Common myeloid progenitor, CD34-positive (primary cell): ENCODE measurements around the gene DNMT1.

Source experiments
- CTCF ChIA-PET: fragments of 350-600 bp; sonication (Branson Sonifier 250); formaldehyde crosslinking; loops from one replicate; lab custom pipeline; 2021; ENCODE audit warnings: antibody characterized with exemption; lab: Charles Lee
- POLR2A ChIA-PET: fragments of 350-600 bp; sonication (Branson Sonifier 250); formaldehyde crosslinking; loops from one replicate; lab custom pipeline; 2021; ENCODE audit warnings: antibody characterized with exemption; lab: Charles Lee
- DNase-seq, 3 donors: peaks; one replicate each; pipeline versions ENCODE4 v3.0.0 to v3.0.0-alpha.2; 2013
- H3K27ac ChIP-seq, 2 experiments: 1 replicate in 1 of 2; 2 replicates in 1 of 2; pipeline ENCODE4 v1.7.0; 2013; ENCODE audit warnings: inconsistent platforms in 2 of 2, low read length in 2 of 2, mild to moderate bottlenecking in 2 of 2, low read depth in 1 of 2, moderate library complexity in 1 of 2; ENCODE audit not compliant: severe bottlenecking in 2 of 2, insufficient read depth in 1 of 2, poor library complexity in 1 of 2
- H3K27me3 ChIP-seq, 5 experiments: replicated peaks in 2 of 5; 1 replicate in 3 of 5; 2 replicates in 2 of 5; pipeline versions ENCODE4 v1.6.1 to v1.7.0; 2013; ENCODE audit warnings: low read length in 4 of 5, mild to moderate bottlenecking in 2 of 5, moderate library complexity in 2 of 5, inconsistent platforms in 1 of 5; ENCODE audit not compliant: insufficient read depth in 5 of 5, control insufficient read depth in 4 of 5
- H3K36me3 ChIP-seq, 4 experiments: 1 replicate in 2 of 4; 2 replicates in 2 of 4; pipeline versions ENCODE4 v1.6.1 to v1.7.0; 2013; ENCODE audit warnings: low read length in 3 of 4, control low read depth in 1 of 4, mild to moderate bottlenecking in 1 of 4; ENCODE audit not compliant: control insufficient read depth in 4 of 4, insufficient read depth in 4 of 4
- H3K4me1 ChIP-seq, 4 experiments: 1 replicate in 3 of 4; 2 replicates in 1 of 4; pipeline versions ENCODE4 v1.6.1 to v1.7.1; 2013; ENCODE audit warnings: low read length in 3 of 4, mild to moderate bottlenecking in 3 of 4, control low read depth in 1 of 4, inconsistent platforms in 1 of 4, moderate library complexity in 1 of 4; ENCODE audit not compliant: control insufficient read depth in 4 of 4, insufficient read depth in 4 of 4; ENCODE audit errors: control extremely low read depth in 1 of 4
- H3K4me3 ChIP-seq, 7 experiments: 1 replicate in 4 of 7; 2 replicates in 3 of 7; pipeline versions ENCODE4 v1.5.1 to v1.7.0; 2013; ENCODE audit warnings: mild to moderate bottlenecking in 7 of 7, low read length in 6 of 7, moderate library complexity in 6 of 7, inconsistent platforms in 2 of 7, low read depth in 2 of 7, control low read depth in 1 of 7; ENCODE audit not compliant: insufficient read depth in 4 of 7, control insufficient read depth in 1 of 7; ENCODE audit errors: extremely low read depth in 1 of 7
- H3K9me3 ChIP-seq, 5 experiments: 1 replicate in 4 of 5; 2 replicates in 1 of 5; pipeline versions ENCODE4 v1.6.1 to v1.7.1; 2013; ENCODE audit warnings: low read length in 4 of 5, mild to moderate bottlenecking in 2 of 5, inconsistent platforms in 1 of 5, low read depth in 1 of 5, moderate library complexity in 1 of 5; ENCODE audit not compliant: control insufficient read depth in 4 of 5, insufficient read depth in 2 of 5; ENCODE audit errors: control extremely low read depth in 1 of 5
- WGBS: methylation state at CpG from one replicate; pipeline ENCODE4 v1.1.5; 2013; ENCODE audit not compliant: insufficient coverage; 5-methylcytosine and 5-hydroxymethylcytosine counted together

DNMT1 gene

GRCh38 chr19:10146142-10146541 lies 48.6 kb downstream of the DNMT1 start:
- no peaks in the 10 kb centered on the region for H3K9me3 ChIP-seq
- WGBS: over 99% methylated on average over 14 of the region's 14 CpGs
- no peak overlapping the region for H3K27ac ChIP-seq
- ChIA-PET CTCF (interaction anchor here (0.9 kb wide), 1 partner anchor 104 kb away, joined by 4 read pairs; no protein-coding TSS in a partner anchor), POLR2A (no interaction called here)
- DNase-seq: no peak
- peaks cover 18 to 90% (median 80%) of the 10 kb centered on the region in 4 experiments for H3K36me3 ChIP-seq
- no peaks in the 10 kb centered on the region for H3K4me1 ChIP-seq
- no peaks in the 10 kb centered on the region for H3K27me3 ChIP-seq
- no peak overlapping the region for H3K4me3 ChIP-seq

DNA sequence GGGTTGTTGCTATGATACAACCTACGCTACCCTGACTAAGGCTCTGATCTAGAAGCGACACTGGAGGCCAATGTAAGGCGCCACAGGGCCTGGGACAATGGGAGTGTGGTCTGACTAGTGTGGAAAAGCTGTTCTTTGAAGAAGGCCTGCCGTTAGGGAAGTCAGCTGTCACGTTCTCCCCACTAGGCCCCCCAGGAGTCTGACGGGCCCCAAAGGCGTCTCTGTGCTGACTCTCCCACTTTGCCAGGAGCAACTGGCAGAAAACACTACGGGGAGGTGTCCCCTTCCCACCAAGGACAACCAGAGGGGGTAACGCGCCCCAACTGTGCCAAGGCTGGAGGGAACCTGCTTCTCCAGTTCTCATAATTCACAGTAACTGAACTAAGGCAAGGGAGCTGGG lies 49.7 kb downstream of the DNMT1 start:
- H3K27ac ChIP-seq: no peak overlapping the region
- H3K36me3 ChIP-seq: peaks cover 17 to 88% (median 77%) of the 10 kb centered on the region in 4 experiments
- no peaks in the 10 kb centered on the region for H3K27me3 ChIP-seq
- no peaks in the 10 kb centered on the region for H3K9me3 ChIP-seq
- no peaks in the 10 kb centered on the region for H3K4me1 ChIP-seq
- no peak overlapping the region for H3K4me3 ChIP-seq
- CTCF ChIA-PET: no interaction called here
- no peak for DNase-seq
- WGBS: 97% methylated on average over 9 of the region's 10 CpGs
- POLR2A ChIA-PET: no interaction called here

GRCh38 chr19:10144361-10144760 lies 50.4 kb downstream of the DNMT1 start:
- H3K4me3 ChIP-seq: no peak overlapping the region
- no peaks in the 10 kb centered on the region for H3K27me3 ChIP-seq
- ChIA-PET CTCF (no interaction called here), POLR2A (interaction anchor here (0.6 kb wide), 1 partner anchor 19 kb away, joined by 3 read pairs; no protein-coding TSS in a partner anchor)
- H3K4me1 ChIP-seq: no peaks in the 10 kb centered on the region
- WGBS: 90% methylated on average over 10 of the region's 10 CpGs
- DNase-seq: no peak
- no peak overlapping the region for H3K27ac ChIP-seq
- H3K36me3 ChIP-seq: peaks cover 12 to 88% (median 76%) of the 10 kb centered on the region in 4 experiments
- H3K9me3 ChIP-seq: no peaks in the 10 kb centered on the region

GRCh38 chr19:10143681-10144080 lies 51.1 kb downstream of the DNMT1 start:
- WGBS: 93% methylated on average over 11 of the region's 11 CpGs
- no peak overlapping the region for H3K4me3 ChIP-seq
- ChIA-PET CTCF (interaction anchor here (1.0 to 2.2 kb wide), 3 partner anchors 10 to 213 kb away, joined by 3 to 7 read pairs (median 4); no protein-coding TSS in a partner anchor), POLR2A (no interaction called here)
- H3K36me3 ChIP-seq: peaks cover 11 to 90% (median 78%) of the 10 kb centered on the region in 4 experiments
- H3K27me3 ChIP-seq: no peaks in the 10 kb centered on the region
- no peaks in the 10 kb centered on the region for H3K4me1 ChIP-seq
- H3K27ac ChIP-seq: no peak overlapping the region
- no peaks in the 10 kb centered on the region for H3K9me3 ChIP-seq
- no peak for DNase-seq

DNA sequence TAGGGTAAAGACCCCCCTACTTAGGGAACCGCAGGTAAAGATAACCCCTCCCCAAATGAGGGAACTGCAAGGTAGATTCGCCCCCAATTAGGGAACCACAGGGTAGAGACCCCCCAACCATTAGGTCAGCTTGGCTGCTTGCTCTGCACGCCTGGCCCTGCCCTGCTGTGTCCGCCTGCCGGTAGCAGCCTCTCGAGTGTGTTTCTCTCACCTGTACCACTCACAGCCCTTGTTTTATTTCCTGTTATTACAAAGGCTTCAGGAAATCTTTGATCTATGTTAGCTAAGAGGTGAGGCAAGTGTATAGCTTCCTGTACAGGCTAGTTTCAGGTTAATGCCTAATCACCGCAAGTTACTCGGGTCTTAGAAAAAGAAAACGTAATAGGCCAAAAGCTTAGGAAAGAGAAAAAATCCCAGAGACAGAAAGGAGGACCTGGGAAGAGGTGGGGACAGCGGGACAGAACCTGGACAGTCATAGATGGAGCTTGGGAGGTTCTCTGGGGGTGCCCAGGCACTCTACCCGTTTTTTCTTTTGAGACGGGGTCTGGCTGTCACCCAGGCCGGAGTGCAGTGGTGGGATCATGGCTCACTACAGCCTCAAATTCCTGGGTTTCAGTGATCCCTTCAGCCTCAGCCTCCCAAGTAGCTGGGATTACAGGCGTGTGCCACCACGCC lies 51.9 kb downstream of the DNMT1 start:
- ChIA-PET CTCF (interaction anchor here (1.0 to 2.2 kb wide), 4 partner anchors 9 to 212 kb away, joined by 3 to 7 read pairs (median 4); no protein-coding TSS in a partner anchor), POLR2A (interaction anchor here (0.5 kb wide), 1 partner anchor 8 kb away, joined by 3 read pairs; no protein-coding TSS in a partner anchor)
- Histone ChIP-seq H3K36me3 (peaks cover 9 to 94% (median 81%) of the 10 kb centered on the region in 4 experiments), H3K9me3 (no peaks in the 10 kb centered on the region), H3K4me3 (no peak overlapping the region), H3K4me1 (no peaks in the 10 kb centered on the region), H3K27ac (peak overlapping the region in 1 of 2 experiments; percentile 14), H3K27me3 (no peaks in the 10 kb centered on the region)
- no peak for DNase-seq
- WGBS: 91% methylated on average over 13 of the region's 15 CpGs

DNA sequence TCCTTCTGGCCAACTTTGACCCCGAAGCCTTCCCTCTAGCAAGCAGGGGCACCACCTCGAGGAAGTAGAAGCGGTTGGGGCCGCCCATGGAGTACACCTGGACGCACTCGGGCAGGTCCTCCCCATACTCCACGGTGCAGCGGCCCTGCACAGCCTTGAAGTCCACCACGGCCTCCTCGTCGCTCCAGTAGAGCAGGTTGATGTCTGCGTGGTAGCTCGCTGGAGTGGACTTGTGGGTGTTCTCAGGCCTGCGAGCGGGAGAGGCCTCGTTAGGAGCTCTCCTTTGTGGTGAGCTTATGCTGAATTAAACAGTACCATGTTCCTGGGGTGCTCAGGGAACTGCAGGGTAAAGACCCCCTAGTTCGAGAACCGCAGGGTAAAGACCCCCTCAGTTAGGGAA lies 52.8 kb downstream of the DNMT1 start:
- Histone ChIP-seq H3K27me3 (no peaks in the 10 kb centered on the region), H3K4me3 (no peak overlapping the region), H3K27ac (no peak overlapping the region), H3K4me1 (no peaks in the 10 kb centered on the region), H3K9me3 (no peaks in the 10 kb centered on the region), H3K36me3 (peaks cover 9 to 96% (median 86%) of the 10 kb centered on the region in 4 experiments)
- POLR2A ChIA-PET: no interaction called here
- DNase-seq: no peak
- CTCF ChIA-PET: interaction anchor here (0.7 to 2.2 kb wide), 5 partner anchors 9 to 29 kb away, joined by 3 to 7 read pairs (median 3); no protein-coding TSS in a partner anchor
- WGBS: over 99% methylated on average over 15 of the region's 18 CpGs

GRCh38 chr19:10141479-10141878 lies 53.3 kb downstream of the DNMT1 start:
- Histone ChIP-seq H3K27ac (no peak overlapping the region), H3K9me3 (no peaks in the 10 kb centered on the region), H3K27me3 (no peaks in the 10 kb centered on the region), H3K4me3 (no peak overlapping the region), H3K36me3 (peaks cover 5 to 95% (median 82%) of the 10 kb centered on the region in 4 experiments), H3K4me1 (no peaks in the 10 kb centered on the region)
- DNase-seq: no peak
- 96% methylated on average over 13 of the region's 13 CpGs for WGBS
- ChIA-PET POLR2A (no interaction called here), CTCF (interaction anchor here (0.5 to 2.2 kb wide), 6 partner anchors 8 to 33 kb away, joined by 3 to 7 read pairs (median 3); no protein-coding TSS in a partner anchor)
